K562 (cell line): ENCODE measurements around the gene VSIG2. TPM values are rescaled to one million over a fixed set of nuclear protein-coding genes. Genes with fewer than 3 reads are reported as not detected.

Experiments
- ATAC-seq: fragments of 200-7000 bp; cut with Tn5 transposase; 3 replicates; pipeline ENCODE4 v1.9.1; 2020; ENCODE audit warnings: moderate library complexity
- BruUV-seq: library from RNA; stranded (reverse); fragments of 400-500 nt; replicated peaks from 2 replicates; lab custom pipeline; 2021; lab: Mats Ljungman, UMichigan
- CTCF ChIA-PET: fragments of 300-600 bp; formaldehyde crosslinking; extraction: SDS; loops from one replicate; lab custom pipeline; 2021; ENCODE audit warnings: low intra/inter-chr PET ratio; lab: Yijun Ruan, JAX
- POLR2A ChIA-PET: fragments of 300-600, 350-650 bp; sonication (Branson Sonifier 250); formaldehyde crosslinking; extraction: SDS; loops from one replicate; lab custom pipeline; 2021; ENCODE audit warnings: antibody characterized with exemption, inconsistent platforms; lab: Yijun Ruan, JAX
- DNase-seq, 4 experiments: peaks; one replicate each; pipeline versions ENCODE4 v3.0.0 to v3.0.0-alpha.2; 2011 to 2018; ENCODE audit warnings: low spot score in 3 of 4, mixed read lengths in 3 of 4; ENCODE audit errors: extremely low read depth in 1 of 4
- FAIRE-seq: peaks from 2 replicates; lab custom pipeline; 2011; peaks lifted over from hg19 to GRCh38; lab: Jason Lieb, UNC
- H2AFZ ChIP-seq: 2 replicates; pipeline ENCODE4 v1.6.0; 2011; ENCODE audit warnings: low read depth, low read length, control low read depth, inconsistent platforms
- H3K27ac ChIP-seq: fragments of 200-600 bp; 3 replicates; pipeline ENCODE4 v1.8.0; 2011; ENCODE audit warnings: low read depth, mild to moderate bottlenecking, control low read depth, inconsistent platforms, low read length, moderate library complexity, mixed read lengths; ENCODE audit errors: extremely low read depth
- H3K27me3 ChIP-seq, 2 experiments: fragments of 300-600 bp in 1 of 2; 2 replicates in 1 of 2; 3 replicates in 1 of 2; pipeline versions ENCODE4 v1.6.0 to v1.8.0; 2011; ENCODE audit warnings: inconsistent platforms in 2 of 2, low read length in 2 of 2, mild to moderate bottlenecking in 1 of 2, mixed read lengths in 1 of 2, moderate library complexity in 1 of 2; ENCODE audit not compliant: control insufficient read depth in 2 of 2, insufficient read depth in 2 of 2
- H3K36me3 ChIP-seq: fragments of 300-600 bp; 3 replicates; pipeline ENCODE4 v1.8.0; 2011; ENCODE audit warnings: mild to moderate bottlenecking, low read length, inconsistent platforms; ENCODE audit not compliant: control insufficient read depth, insufficient read depth
- H3K4me1 ChIP-seq, 2 experiments: fragments of 200-600 bp in 1 of 2; replicated peaks in 1 of 2; 2 replicates in 1 of 2; 3 replicates in 1 of 2; pipeline versions ENCODE4 v1.5.1 to v1.8.0; 2011; ENCODE audit warnings: inconsistent platforms in 2 of 2, low read length in 2 of 2, mild to moderate bottlenecking in 1 of 2, mixed read lengths in 1 of 2, moderate library complexity in 1 of 2; ENCODE audit not compliant: control insufficient read depth in 2 of 2, insufficient read depth in 2 of 2
- H3K4me2 ChIP-seq: 2 replicates; pipeline ENCODE4 v1.6.1; 2011; ENCODE audit warnings: low read length, control low read depth, inconsistent platforms, mixed read lengths; ENCODE audit not compliant: insufficient read depth
- H3K4me3 ChIP-seq: fragments of 200-600 bp; sonication (generic), shearing (Covaris generic); 2 replicates; pipeline ENCODE4 v1.5.1; 2016; ENCODE audit warnings: control low read depth, inconsistent platforms
- H3K79me2 ChIP-seq: fragments of 200-600 bp; 3 replicates; pipeline ENCODE4 v1.8.0; 2011; ENCODE audit warnings: low read length, inconsistent platforms; ENCODE audit not compliant: control insufficient read depth, insufficient read depth
- H3K9ac ChIP-seq, 2 experiments: 2 replicates each; pipeline versions ENCODE4 v1.6.0 to v1.6.1; 2011; ENCODE audit warnings: low read depth in 2 of 2, low read length in 2 of 2, control low read depth in 1 of 2, inconsistent platforms in 1 of 2, mild to moderate bottlenecking in 1 of 2, mixed read lengths in 1 of 2; ENCODE audit not compliant: insufficient read depth in 1 of 2
- H3K9me1 ChIP-seq: one replicate; pipeline ENCODE4 v1.6.0; 2011; ENCODE audit warnings: inconsistent platforms, mild to moderate bottlenecking, low read length, moderate library complexity; ENCODE audit not compliant: control insufficient read depth, insufficient read depth
- H3K9me3 ChIP-seq: replicated peaks from 2 replicates; pipeline ENCODE4 v1.5.1; 2011; ENCODE audit warnings: low read depth, low read length, inconsistent platforms; ENCODE audit not compliant: control insufficient read depth, insufficient read depth
- H4K20me1 ChIP-seq: replicated peaks from 2 replicates; pipeline ENCODE4 v1.6.1; 2011; ENCODE audit warnings: low read length, inconsistent platforms, mixed read lengths; ENCODE audit not compliant: control insufficient read depth, insufficient read depth
- DEAF1 ChIP-seq: fragments of 450-650 bp; formaldehyde crosslinking; IDR thresholded peaks from 2 replicates; pipeline ENCODE4 v1.4.0; 2020; ENCODE audit warnings: mild to moderate bottlenecking, moderate library complexity
- NFATC3 ChIP-seq: fragments of 450-650 bp; IDR thresholded peaks from 2 replicates; pipeline ENCODE4 v1.6.1; 2017; ENCODE audit warnings: mild to moderate bottlenecking
- RBM22 ChIP-seq: fragments of 200-400 bp; formaldehyde crosslinking; IDR thresholded peaks from 2 replicates; pipeline ENCODE4 v1.6.1; 2018; ENCODE audit warnings: low read length, low read depth; ENCODE audit not compliant: poor library complexity, severe bottlenecking
- SNIP1 ChIP-seq: fragments of 450-650 bp; IDR thresholded peaks from 2 replicates; pipeline ENCODE4 v1.7.1; 2017; ENCODE audit warnings: low read depth, mild to moderate bottlenecking
- TAF15 ChIP-seq: fragments of 200-400 bp; formaldehyde crosslinking; IDR thresholded peaks from 2 replicates; pipeline ENCODE4 v1.6.1; 2017; ENCODE audit warnings: mild to moderate bottlenecking, low read depth, low read length, moderate library complexity
- ZBTB5 ChIP-seq: fragments of 450-650 bp; IDR thresholded peaks from 2 replicates; pipeline ENCODE4 v1.6.1; 2017; ENCODE audit warnings: antibody characterized with exemption
- ZNF184 ChIP-seq: sonication (generic); formaldehyde crosslinking; IDR thresholded peaks from 2 replicates; pipeline ENCODE4 v1.5.0; 2020; ENCODE audit warnings: missing genetic modification reagents
- WGBS: fragments of 100-300 bp; shearing (Covaris generic); methylation state at CpG from one replicate; pipeline ENCODE4 v1.1.6; 2016; ENCODE audit warnings: low coverage, mixed read lengths; ENCODE audit not compliant: insufficient coverage; ENCODE audit errors: missing lambda C conversion rate; 5-methylcytosine and 5-hydroxymethylcytosine counted together
- in situ Hi-C: fragments of 300-500 bp; cut with MboI; formaldehyde crosslinking; loops from 4 replicates; pipeline ENCODE4 v1.15.0; 2018; ENCODE audit warnings: inconsistent platforms, mixed read lengths
- intact Hi-C: fragments of 100-400 bp; cut with micrococcal nuclease; formaldehyde crosslinking; loops from 2 replicates; pipeline ENCODE4 v1.14.2; 2022
- polyA plus RNA-seq, 8 experiments: library from polyadenylated mRNA; depleted of rRNA in 4 of 8; stranded (reverse) in 5 of 8; unstranded in 3 of 8; fragments of >200 nt; fragmentation: Nextera tagmentation in 2 of 8; fragmentation: Illumina TruSeq in 1 of 8; extraction: Ambion mirVana in 2 of 8; extraction: Trizol in 1 of 8; gene quantifications; 2 replicates each; pipeline versions ENCODE4 v1.2.1 to v1.2.3, GENCODE V29; 2011 to 2014; ENCODE audit warnings: inconsistent platforms in 1 of 8, missing spikeins in 1 of 8
- total RNA-seq, 7 experiments: library from RNA; depleted of rRNA in 6 of 7; stranded (reverse); fragments of >200 nt in 6 of 7; fragmentation: Illumina TruSeq in 2 of 7; extraction: Trizol in 2 of 7; gene quantifications; 2 replicates each; pipeline versions ENCODE4 v1.2.1 to v1.2.3, GENCODE V29; 2011 to 2021; ENCODE audit warnings: low replicate concordance in 1 of 7

VSIG2 gene
- total and polyA plus RNA-seq, 9 of the 15 experiments (the other 6 are each of a cell fraction or from before 2014, with no cell fraction given), result not detected

GRCh38 chr11:124722176-124722575 is 29.9 kb downstream of the VSIG2 start:
- H3K9me3 ChIP-seq, result no peaks in the 10 kb centered on the region
- 0 out of 2 replicates have a peak, but pooled peaks cover 3% of the 10 kb centered on the region for H4K20me1 ChIP-seq
- CTCF ChIA-PET, result no interaction called here
- in situ Hi-C loops (no loop called here), intact Hi-C loops (no loop called here)
- peaks cover 53 to 90% of the 10 kb centered on the region in 2 experiments for H3K27me3 ChIP-seq
- H3K4me1 ChIP-seq, result peaks cover 0 to 7% of the 10 kb centered on the region in 2 experiments; a peak in 2 of 5 replicates
- no peak overlapping the region for H3K9ac ChIP-seq
- no peak for TF ChIP-seq ZBTB5
- no peak for TF ChIP-seq DEAF1
- TF ChIP-seq SNIP1, result no peak
- TF ChIP-seq NFATC3, result no peak
- no peak for TF ChIP-seq TAF15
- no peak for TF ChIP-seq ZNF184 (CRISPR knock-in tag)
- TF ChIP-seq RBM22, result no peak
- H3K9me1 ChIP-seq, result no peaks in the 10 kb centered on the region
- H3K36me3 ChIP-seq, result no peaks in the 10 kb centered on the region
- WGBS, result 2% methylated on average over 6 of the region's 6 CpGs
- FAIRE-seq, result no peak
- POLR2A ChIA-PET, result no interaction called here
- no peak overlapping the region for H3K27ac ChIP-seq
- no peaks in the 10 kb centered on the region for H3K79me2 ChIP-seq
- peak in 1 of 4 experiments; percentile 2 for DNase-seq
- no peak overlapping the region for H2AFZ ChIP-seq
- H3K4me2 ChIP-seq, result no peak overlapping the region
- ATAC-seq, result no peak
- H3K4me3 ChIP-seq, result no peak overlapping the region
- no TSS peak for BruUV-seq
